SH-SY5Y (cell line): ENCODE results near the gene CRYBG1.

Source experiments
- GATA2 ChIP-seq: IDR thresholded peaks from 2 replicates; pipeline ENCODE4 v1.6.1; 2011; ENCODE audit warnings: mild to moderate bottlenecking, low read depth, low read length
- GATA3 ChIP-seq: IDR thresholded peaks from 2 replicates; pipeline ENCODE4 v1.6.1; 2011; ENCODE audit warnings: low read depth, mild to moderate bottlenecking, low read length, moderate library complexity

- TF ChIP-seq GATA2 (no peak), GATA3 (no peak)
These were observed 19.9 kb downstream of the CRYBG1 start for GRCh38 chr6:106380407-106380806.
